ELF-1 (cell line): ENCODE data around the gene FBXW5.

Experiments used
- DNase-seq: peaks from one replicate; pipeline ENCODE4 v3.0.0-alpha.2; 2016; ENCODE audit warnings: low read depth, low spot score

Gene FBXW5

DNA sequence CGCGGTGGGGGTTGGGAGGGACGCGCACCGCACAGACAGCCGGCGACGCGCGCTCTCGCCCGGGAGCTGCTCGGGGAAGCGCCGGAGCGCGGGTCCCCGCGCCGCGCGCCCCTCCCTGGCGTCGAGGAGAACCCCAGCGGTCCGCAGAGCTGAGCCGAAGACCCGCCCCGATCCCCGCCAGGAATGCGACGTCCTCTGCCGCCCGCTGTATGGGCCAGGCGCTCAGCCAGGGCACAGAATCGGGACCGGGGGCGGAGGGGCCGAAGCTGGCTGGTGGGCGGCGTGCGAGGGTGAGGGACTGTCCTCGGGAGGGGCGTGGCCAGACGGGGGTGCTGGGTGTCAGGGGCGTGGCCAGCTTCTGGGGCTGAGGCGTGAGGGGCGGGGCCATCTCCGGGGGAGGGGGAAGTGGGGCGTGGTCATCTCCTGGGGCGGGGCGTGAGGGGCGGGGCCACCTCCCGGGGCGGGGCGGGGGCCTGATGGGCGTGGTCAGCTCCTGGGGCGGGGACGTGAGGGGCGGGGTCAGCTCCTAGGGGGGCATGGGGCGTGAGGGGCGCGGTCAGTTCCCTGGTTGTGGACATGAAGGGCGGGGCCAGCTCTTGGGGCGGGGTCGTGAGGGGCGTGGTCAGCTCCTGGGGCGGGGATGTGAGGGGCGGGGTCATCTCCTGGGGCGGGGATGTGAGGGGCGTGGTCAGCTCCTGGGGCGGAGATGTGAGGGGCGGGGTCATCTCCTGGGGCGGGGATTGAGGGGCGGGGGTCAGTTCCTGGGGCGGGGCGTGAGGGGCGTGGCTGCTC is 33.7 kb upstream of the FBXW5 start:
- DNase-seq, result peak; percentile 75

DNA sequence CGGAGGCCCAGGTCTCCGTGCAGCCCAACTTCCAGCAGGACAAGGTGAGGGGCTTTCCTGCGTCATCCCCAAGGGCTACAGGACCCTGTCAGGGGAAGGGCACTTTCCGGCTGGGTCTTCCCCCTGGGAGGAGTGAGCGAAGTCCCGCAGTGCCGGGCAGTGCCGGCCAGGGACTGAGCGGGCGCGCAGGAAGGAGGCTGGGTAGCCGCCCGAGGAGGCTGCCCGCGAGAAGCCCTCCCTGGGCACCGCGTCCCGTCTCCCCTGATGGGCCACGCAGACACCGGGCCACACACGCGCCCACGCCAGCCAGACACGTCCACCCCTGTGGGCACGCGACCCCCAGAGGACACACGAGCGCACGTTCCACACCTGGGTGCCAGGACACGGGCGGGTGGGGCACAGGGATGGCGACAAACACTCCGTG is 33.1 kb upstream of the FBXW5 start:
- DNase-seq, result peak; percentile 27

- DNase-seq, result no peak
Measured at GRCh38 chr9:136977223-136977622, 32.7 kb upstream of the FBXW5 start, which contains the start of gene PTGDS. PTGDS (plus strand) TSS chr9:136977504; CDS start chr9:136977579, 75 bp downstream.

GRCh38 chr9:136975644-136976043 is 31.1 kb upstream of the FBXW5 start:
- peak; percentile 70 for DNase-seq

DNA sequence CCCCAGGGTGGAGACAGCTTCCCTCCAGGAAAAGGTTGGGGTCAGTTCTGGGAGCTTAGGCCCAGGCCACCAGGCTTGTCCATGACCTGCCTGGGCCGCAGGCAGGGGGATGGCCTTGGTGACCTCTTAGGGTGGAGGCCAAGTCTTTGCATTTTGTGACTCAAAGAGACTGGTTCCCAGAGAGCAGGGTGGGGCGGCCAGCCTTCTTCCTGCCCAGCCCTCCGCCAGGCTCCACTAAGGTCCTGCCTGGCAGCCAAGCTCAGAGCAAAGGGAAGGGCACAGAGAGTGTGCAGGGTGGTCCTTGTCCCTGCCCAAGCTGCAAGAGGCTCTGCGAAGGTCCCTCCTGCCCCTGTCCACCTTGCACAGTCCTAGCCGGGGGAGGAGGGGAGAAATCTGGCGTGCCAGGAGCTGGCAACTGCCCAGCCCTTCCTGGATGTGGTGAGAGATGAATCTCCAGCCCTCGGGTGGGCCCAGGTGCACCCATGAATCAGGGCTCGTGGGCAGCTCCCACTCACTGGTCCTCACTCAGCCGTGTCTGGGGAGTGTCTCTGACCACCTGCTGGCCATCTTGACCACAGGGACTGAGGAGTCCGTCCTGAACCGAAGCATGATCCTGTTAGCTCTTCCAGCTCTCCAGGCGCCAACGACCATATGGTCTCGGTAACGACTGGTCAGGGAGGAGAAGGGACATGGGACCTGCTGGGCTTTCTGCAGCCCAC is 30.4 kb upstream of the FBXW5 start:
- DNase-seq, result no peak

- no peak for DNase-seq
Measured at GRCh38 chr9:136973618-136974617, 29.4 kb upstream of the FBXW5 start.

- no peak for DNase-seq
Measured at GRCh38 chr9:136972743-136973142, 28.2 kb upstream of the FBXW5 start.

DNA sequence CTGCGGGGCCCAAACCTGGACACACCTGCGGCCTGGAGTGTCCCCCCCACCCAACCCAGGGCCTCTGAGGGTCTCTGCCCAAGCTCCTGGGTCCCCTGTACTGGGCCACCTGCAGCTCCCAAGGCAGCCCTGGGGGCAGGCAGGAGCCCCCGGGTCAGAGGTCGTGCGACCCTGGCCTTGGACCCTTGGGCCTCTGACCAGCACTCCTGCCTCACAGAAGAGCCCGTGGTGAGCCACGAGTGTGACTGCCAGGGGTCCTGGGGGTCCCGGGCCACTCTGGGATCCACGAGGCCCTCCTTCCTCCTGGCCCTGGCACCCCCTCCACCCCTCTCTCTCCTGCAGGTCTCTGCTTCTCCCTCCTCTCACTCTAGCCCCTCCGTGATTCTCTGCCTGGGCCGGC is 27.8 kb upstream of the FBXW5 start:
- DNase-seq, result no peak

GRCh38 chr9:136971746-136972145 is 27.2 kb upstream of the FBXW5 start:
- no peak for DNase-seq

GRCh38 chr9:136970361-136970760 is 25.8 kb upstream of the FBXW5 start:
- no peak for DNase-seq

DNA sequence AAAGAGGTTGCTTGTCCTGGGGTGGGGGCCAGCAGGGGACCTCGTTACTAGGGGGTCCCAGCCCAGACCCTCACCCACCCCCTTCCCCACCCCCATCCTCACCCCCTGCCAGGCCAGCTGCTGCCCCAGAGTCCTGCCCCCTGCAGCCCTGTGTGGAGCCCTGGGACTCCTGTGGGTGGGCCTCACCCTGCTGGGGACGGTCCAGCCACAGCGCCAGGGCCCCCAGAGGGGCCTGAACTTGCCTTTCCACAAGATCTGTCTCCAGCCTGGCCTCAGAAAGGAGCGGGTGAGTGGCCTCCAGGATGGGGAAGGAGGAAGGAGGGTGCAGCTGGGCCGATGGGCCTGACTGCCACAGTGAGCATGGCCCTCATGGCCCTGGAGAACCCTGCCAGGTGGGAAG is 25.2 kb upstream of the FBXW5 start:
- DNase-seq, result no peak

GRCh38 chr9:136969150-136969549 is 24.6 kb upstream of the FBXW5 start:
- DNase-seq, result no peak

DNA sequence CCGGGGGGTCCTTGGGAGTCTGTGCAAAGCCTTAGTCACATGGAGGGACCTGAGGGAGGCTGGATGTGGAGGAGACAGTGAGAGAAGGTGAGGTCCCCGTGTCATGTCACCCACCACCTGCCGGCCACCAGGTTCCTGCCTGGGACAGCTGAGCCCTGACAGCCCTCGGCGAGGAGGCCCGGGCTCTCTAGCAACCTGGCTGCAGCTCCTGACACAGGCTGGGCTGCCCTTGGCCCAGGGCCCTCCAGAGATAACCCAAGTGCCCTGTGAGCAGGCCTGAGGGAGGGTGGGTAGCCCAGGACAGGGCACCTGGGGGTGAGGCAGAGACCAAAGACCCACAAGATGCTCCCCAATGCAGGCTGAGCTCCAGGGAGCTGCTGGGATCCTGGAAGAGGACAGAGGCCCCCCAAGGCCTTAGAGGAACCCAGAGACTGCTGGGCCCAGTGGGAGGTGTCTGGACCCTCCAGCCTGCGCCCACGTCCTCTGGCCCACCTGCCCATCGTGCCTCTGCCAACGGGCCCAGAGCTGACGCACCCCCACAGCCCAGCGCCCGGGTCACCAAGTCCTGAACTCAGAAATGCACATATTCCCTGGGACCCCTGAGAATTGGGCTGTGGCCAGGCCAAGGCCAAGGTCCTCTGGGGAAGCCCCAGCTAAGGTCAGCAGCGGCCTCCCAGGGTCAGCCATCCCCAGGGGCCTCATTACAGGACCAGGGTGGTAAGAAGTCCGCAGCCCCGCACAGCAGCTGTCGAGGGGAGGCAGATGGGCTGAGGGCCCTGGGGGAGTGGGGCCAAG is 24.0 kb upstream of the FBXW5 start:
- no peak for DNase-seq

- no peak for DNase-seq
Measured at GRCh38 chr9:136965771-136966484, 21.4 kb upstream of the FBXW5 start.

DNA sequence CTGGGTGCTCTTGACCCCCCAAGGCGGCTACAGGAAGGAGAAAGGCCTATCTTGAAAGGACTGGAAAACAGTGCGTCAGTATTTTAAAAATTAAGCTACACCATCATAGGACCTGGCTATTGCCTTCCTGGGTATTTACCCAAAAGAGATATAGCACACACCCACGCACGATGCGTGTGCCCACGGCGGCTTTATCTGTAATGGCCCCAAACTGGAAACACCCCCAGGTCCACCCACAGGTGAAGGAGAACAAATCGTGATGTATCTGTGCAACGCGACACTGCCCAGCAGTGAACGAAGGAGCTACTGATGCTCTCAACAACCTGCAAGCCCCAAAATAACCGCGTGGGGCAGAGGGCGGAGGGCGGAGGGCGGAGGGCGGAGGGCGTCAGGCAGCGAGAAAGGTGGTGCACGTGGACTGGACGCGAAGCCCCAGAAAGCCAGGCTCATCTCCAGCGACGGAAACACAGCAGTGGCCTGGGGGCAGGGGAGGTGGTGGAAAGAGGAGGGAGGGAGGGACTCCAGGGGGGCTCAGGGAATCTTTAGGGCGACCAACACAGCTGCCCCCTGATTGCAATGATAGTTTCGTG is 20.4 kb upstream of the FBXW5 start:
- no peak for DNase-seq

GRCh38 chr9:136964171-136964689 is 19.7 kb upstream of the FBXW5 start:
- DNase-seq, result no peak

DNA sequence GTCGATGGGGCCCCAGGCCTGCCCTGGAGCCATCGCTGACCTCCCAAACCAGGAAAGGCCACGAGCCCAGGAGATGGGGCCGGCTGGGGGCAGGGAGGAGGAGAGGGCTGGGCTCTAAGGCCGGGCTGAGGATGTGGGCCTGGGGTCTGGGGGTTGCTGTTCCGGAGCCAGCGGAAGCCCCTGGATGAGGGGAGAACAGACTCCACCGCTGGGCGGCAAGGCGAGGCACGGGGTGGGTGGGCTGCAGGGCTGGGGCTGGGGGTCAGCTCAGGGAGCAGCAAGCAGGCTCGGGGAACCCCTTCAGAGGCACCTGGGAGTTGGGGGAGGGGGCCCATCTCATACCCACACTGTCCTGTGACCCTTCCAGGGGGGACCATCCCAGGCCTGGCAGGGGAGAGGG is 19.2 kb upstream of the FBXW5 start:
- no peak for DNase-seq

- no peak for DNase-seq
Measured at GRCh38 chr9:136963341-136963740, 18.8 kb upstream of the FBXW5 start.

DNA sequence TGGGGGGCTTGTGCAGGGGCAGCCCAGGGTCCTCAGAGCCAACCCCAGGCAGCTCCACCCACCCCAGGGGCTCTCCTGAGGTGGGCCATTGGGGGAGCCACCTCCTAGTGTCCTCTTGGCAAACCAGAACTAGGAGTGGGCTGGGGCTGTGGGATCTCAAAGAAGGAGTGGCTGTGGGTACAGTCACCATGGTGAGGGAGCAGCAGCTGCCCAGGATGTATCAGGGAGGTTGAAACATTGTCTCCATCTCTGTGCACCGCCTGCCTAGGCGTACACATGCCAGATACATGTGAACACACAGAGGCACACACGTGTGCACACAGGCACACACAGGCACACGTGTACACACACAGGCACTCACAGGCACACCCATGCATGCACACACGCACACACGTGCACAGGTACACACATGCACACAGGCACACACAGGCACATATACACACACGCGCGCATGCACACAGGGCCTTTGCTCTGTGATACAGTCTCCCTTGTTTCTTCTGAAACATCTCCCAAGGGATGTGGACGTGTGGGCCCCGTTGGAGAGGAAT is 18.2 kb upstream of the FBXW5 start:
- DNase-seq, result no peak
